Measurements from ENCODE around the gene MMP21.

Gene MMP21

GRCh38 chr10:125772864-125773180 is 2.8 kb downstream of the MMP21 start:
- H4K20me1 ChIP-seq (ENCODE audit: insufficient read depth, low read length): no peaks in the 10 kb centered on the region; the same call in 1 of the 2 replicates
- no peak for DNase-seq

GRCh38 chr10:125772112-125772863 is 3.3 kb downstream of the MMP21 start:
- no peak overlapping the region for H3K27ac ChIP-seq (ENCODE audit: low read length)
- H3K9me3 ChIP-seq (ENCODE audit: insufficient read depth, low read length, severe bottlenecking): no peaks in the 10 kb centered on the region
- H3K4me3 ChIP-seq (ENCODE audit: low read depth in 1 of 2, low read length in 2 of 2): no peak overlapping the region
- H3K4me1 ChIP-seq (ENCODE audit: insufficient read depth, low read length): no peaks in the 10 kb centered on the region
- no peak overlapping the region for H2AFZ ChIP-seq (ENCODE audit: low read depth, low read length)
- TF ChIP-seq CTCF (IDR thresholded peaks at IDR 0.05; ENCODE audit: borderline replicate concordance, extremely low read depth, low read length, poor library complexity, severe bottlenecking) (no peak), EZH2 (IDR thresholded peaks at IDR 0.05; ENCODE audit: borderline replicate concordance, low read depth, low read length, severe bottlenecking) (no peak)
- no peak overlapping the region for H3K4me2 ChIP-seq (ENCODE audit: insufficient read depth, low read length)
- no peak for DNase-seq
- H3K9ac ChIP-seq (ENCODE audit: low read depth, low read length): no peak overlapping the region
- H3K36me3 ChIP-seq (ENCODE audit: insufficient read depth, low read length): peaks cover 3% of the 10 kb centered on the region; the same call in 1 of the 2 replicates
- no peaks in the 10 kb centered on the region for H3K27me3 ChIP-seq (ENCODE audit: insufficient read depth, low read length, poor library complexity)
- no peaks in the 10 kb centered on the region for H3K79me2 ChIP-seq (ENCODE audit: insufficient read depth, low read length)
- ATAC-seq (ENCODE audit: insufficient read depth, low read depth): peak; percentile 22; the same call in 1 of the 3 replicates
- no peaks in the 10 kb centered on the region; the same call in 1 of the 2 replicates for H4K20me1 ChIP-seq (ENCODE audit: insufficient read depth, low read length)

More at GRCh38 chr10:125772864-125773180, 2.8 kb downstream of the MMP21 start:
- Histone ChIP-seq H3K4me1 (ENCODE audit: insufficient read depth, low read length) (no peaks in the 10 kb centered on the region), H2AFZ (ENCODE audit: low read depth, low read length) (no peak overlapping the region), H3K9ac (ENCODE audit: low read depth, low read length) (no peak overlapping the region), H3K79me2 (ENCODE audit: insufficient read depth, low read length) (no peaks in the 10 kb centered on the region), H3K36me3 (ENCODE audit: insufficient read depth, low read length) (peaks cover 3% of the 10 kb centered on the region; the same call in 1 of the 2 replicates), H3K4me3 (ENCODE audit: low read depth in 1 of 2, low read length in 2 of 2) (no peak overlapping the region), H3K9me3 (ENCODE audit: insufficient read depth, low read length, severe bottlenecking) (no peaks in the 10 kb centered on the region), H3K4me2 (ENCODE audit: insufficient read depth, low read length) (no peak overlapping the region), H3K27me3 (ENCODE audit: insufficient read depth, low read length, poor library complexity) (no peaks in the 10 kb centered on the region), H3K27ac (ENCODE audit: low read length) (no peak overlapping the region)
- no peak; the same call in 2 of the 3 replicates for ATAC-seq (ENCODE audit: insufficient read depth, low read depth)
- TF ChIP-seq CTCF (IDR thresholded peaks at IDR 0.05; ENCODE audit: borderline replicate concordance, extremely low read depth, low read length, poor library complexity, severe bottlenecking): no peak
- TF ChIP-seq EZH2 (IDR thresholded peaks at IDR 0.05; ENCODE audit: borderline replicate concordance, low read depth, low read length, severe bottlenecking): no peak

- Histone ChIP-seq H3K9me3 (ENCODE audit: insufficient read depth, low read length, severe bottlenecking) (no peaks in the 10 kb centered on the region), H4K20me1 (ENCODE audit: insufficient read depth, low read length) (no peaks in the 10 kb centered on the region; the same call in 1 of the 2 replicates), H3K27me3 (ENCODE audit: insufficient read depth, low read length, poor library complexity) (no peaks in the 10 kb centered on the region), H3K79me2 (ENCODE audit: insufficient read depth, low read length) (no peaks in the 10 kb centered on the region), H3K27ac (ENCODE audit: low read length) (no peak overlapping the region), H3K36me3 (ENCODE audit: insufficient read depth, low read length) (peaks cover 7% of the 10 kb centered on the region), H3K4me1 (ENCODE audit: insufficient read depth, low read length) (no peaks in the 10 kb centered on the region), H3K4me3 (ENCODE audit: low read depth in 1 of 2, low read length in 2 of 2) (no peak overlapping the region), H2AFZ (ENCODE audit: low read depth, low read length) (no peak overlapping the region), H3K9ac (ENCODE audit: low read depth, low read length) (no peak overlapping the region), H3K4me2 (ENCODE audit: insufficient read depth, low read length) (no peak overlapping the region)
- no peak for DNase-seq
- TF ChIP-seq EZH2 (IDR thresholded peaks at IDR 0.05; ENCODE audit: borderline replicate concordance, low read depth, low read length, severe bottlenecking) (no peak), CTCF (IDR thresholded peaks at IDR 0.05; ENCODE audit: borderline replicate concordance, extremely low read depth, low read length, poor library complexity, severe bottlenecking) (no peak)
- no peak for ATAC-seq (ENCODE audit: insufficient read depth, low read depth)
Measured at GRCh38 chr10:125770844-125771243, 4.8 kb downstream of the MMP21 start.

All from DND-41 (cell line).